CD4-positive, alpha-beta T cell (primary cell): ENCODE measurements around the gene ASIC3. TPM values are rescaled to one million over a fixed set of nuclear protein-coding genes. Genes with fewer than 3 reads are reported as not detected.

ENCODE experiments used
- ATAC-seq: fragments of 200-7000 bp; cut with Tn5 transposase; one replicate; pipeline ENCODE4 v1.10.0; 2022; ENCODE audit warnings: mild to moderate bottlenecking; ENCODE audit not compliant: poor library complexity
- CTCF ChIA-PET: fragments of 350-600 bp; sonication (Branson Sonifier 250); formaldehyde crosslinking; loops from one replicate; lab custom pipeline; 2021; ENCODE audit warnings: antibody characterized with exemption, inconsistent platforms; lab: Charles Lee
- POLR2A ChIA-PET: fragments of 350-600 bp; sonication (Branson Sonifier 250); formaldehyde crosslinking; loops from one replicate; lab custom pipeline; 2021; ENCODE audit warnings: antibody characterized with exemption, inconsistent platforms; lab: Charles Lee
- DNase-seq, 14 experiments: peaks; one replicate each; pipeline ENCODE4 v3.0.0-alpha.2; 2013 to 2020; ENCODE audit warnings: mixed read lengths in 2 of 14
- H3K27ac ChIP-seq, 2 donors: one replicate each; pipeline versions ENCODE4 v1.5.1 to v1.7.0; 2013; ENCODE audit warnings: low read length in 2 of 2, low read depth in 1 of 2, mild to moderate bottlenecking in 1 of 2
- H3K27me3 ChIP-seq, 2 experiments: 1 replicate in 1 of 2; 2 replicates in 1 of 2; pipeline versions ENCODE4 v1.6.1 to v1.7.0; 2013; ENCODE audit warnings: low read length in 2 of 2, control low read depth in 1 of 2, mild to moderate bottlenecking in 1 of 2, moderate library complexity in 1 of 2; ENCODE audit not compliant: insufficient read depth in 2 of 2, control insufficient read depth in 1 of 2
- H3K36me3 ChIP-seq: one replicate; pipeline ENCODE4 v1.6.1; 2013; ENCODE audit warnings: low read length, control low read depth; ENCODE audit not compliant: insufficient read depth
- H3K4me1 ChIP-seq: one replicate; pipeline ENCODE4 v1.6.1; 2013; ENCODE audit warnings: low read length, control low read depth; ENCODE audit not compliant: insufficient read depth
- H3K4me3 ChIP-seq: one replicate; pipeline ENCODE4 v1.5.1; 2013; ENCODE audit warnings: mild to moderate bottlenecking, low read length, moderate library complexity
- H3K9me3 ChIP-seq, 2 experiments: 1 replicate in 1 of 2; 2 replicates in 1 of 2; pipeline versions ENCODE4 v1.6.1 to v1.7.0; 2013; ENCODE audit warnings: low read length in 2 of 2, mild to moderate bottlenecking in 2 of 2, control low read depth in 1 of 2, moderate library complexity in 1 of 2; ENCODE audit not compliant: control insufficient read depth in 1 of 2, insufficient read depth in 1 of 2
- H3K27ac Mint-ChIP-seq: one replicate; pipeline ENCODE4 v1.8.0; 2020; ENCODE audit warnings: mixed read lengths
- H3K27me3 Mint-ChIP-seq: one replicate; pipeline ENCODE4 v1.8.0; 2021; ENCODE audit warnings: mixed read lengths
- H3K36me3 Mint-ChIP-seq: one replicate; pipeline ENCODE4 v1.8.0; 2021; ENCODE audit warnings: low read depth, mixed read lengths
- H3K4me1 Mint-ChIP-seq: one replicate; pipeline ENCODE4 v1.8.0; 2021; ENCODE audit warnings: low read depth, mixed read lengths
- H3K4me3 Mint-ChIP-seq: one replicate; pipeline ENCODE4 v1.8.0; 2020; ENCODE audit warnings: mild to moderate bottlenecking, mixed read lengths
- H3K9me3 Mint-ChIP-seq: one replicate; pipeline ENCODE4 v1.8.0; 2020; ENCODE audit warnings: mixed read lengths
- intact Hi-C, 2 experiments: fragments of 100-400 bp; cut with DNase I in 1 of 2; cut with micrococcal nuclease in 1 of 2; formaldehyde crosslinking; loops; one replicate each; pipeline versions ENCODE4 v1.15.1 to v1.9.0; 2023 to 2025; cut with DNase I, micrococcal nuclease
- total RNA-seq, 174 experiments: library from RNA in 2 of 174; stranded (reverse) in 2 of 174; gene quantifications; one replicate each; pipeline ENCODE4 v1.2.3 and lab custom pipeline; 2021 to 2026
- TF ChIP-seq, protein P1 (sequence below): fragments of 200-600 bp; IDR thresholded peaks from one replicate; pipeline ENCODE4 v1.8.0; 2022; ENCODE audit warnings: antibody characterized with exemption, mild to moderate bottlenecking

ASIC3 gene
- total RNA-seq, 2 experiments from 2014 or later: 13.8 to 15.2 TPM

DNA sequence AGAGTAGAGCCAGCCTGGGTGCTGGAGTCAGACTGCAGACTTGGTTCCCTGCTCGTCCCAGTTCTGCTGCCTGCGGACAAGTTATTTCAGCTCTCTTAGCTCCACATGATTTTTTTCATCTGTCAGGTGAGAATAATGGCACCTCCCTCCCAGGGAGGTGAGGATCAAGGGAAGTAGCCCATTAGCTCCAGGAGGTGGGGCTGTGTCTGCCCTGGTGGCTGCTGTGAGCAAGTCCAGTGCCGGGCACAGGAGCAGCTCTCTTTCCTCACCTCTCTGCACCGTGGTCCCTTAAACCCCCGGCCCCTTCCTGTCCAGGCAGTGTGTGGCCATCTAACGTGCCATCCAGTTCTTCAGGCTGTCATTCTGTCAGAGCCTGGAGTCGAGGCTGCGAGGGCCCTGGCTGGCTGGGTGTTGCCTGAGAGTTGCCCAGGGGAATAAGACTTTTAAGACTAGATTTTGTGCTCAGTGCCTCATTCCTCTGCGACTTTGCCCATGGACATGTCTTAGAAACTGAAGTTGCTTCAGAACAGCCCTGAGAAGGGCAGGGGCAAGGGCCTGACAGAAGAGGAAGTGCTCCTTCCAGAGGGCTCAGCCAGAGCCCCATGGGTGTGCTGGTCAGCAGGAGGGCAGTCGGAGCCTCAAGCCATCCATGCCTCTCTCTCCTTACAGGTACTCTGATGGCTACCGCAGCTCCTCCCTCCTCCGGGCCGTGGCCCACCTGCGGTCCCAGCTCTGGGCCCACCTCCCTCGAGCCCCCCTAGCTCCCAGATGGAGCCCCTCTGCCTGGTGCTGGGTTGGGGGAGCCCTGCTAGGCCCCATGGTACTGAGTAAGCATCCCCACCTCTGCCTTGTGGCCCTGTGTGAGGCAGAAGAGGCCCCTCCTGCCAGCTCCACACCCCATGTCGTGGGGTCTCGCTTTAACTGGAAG lies 15.1 kb upstream of the ASIC3 start:
- H3K4me1 Mint-ChIP-seq: peaks cover 22% of the 10 kb centered on the region
- peaks cover 13% of the 10 kb centered on the region for H3K4me1 ChIP-seq
- H3K36me3 Mint-ChIP-seq: peaks cover 49% of the 10 kb centered on the region
- CTCF ChIA-PET: no interaction called here
- no peak overlapping the region for H3K27ac ChIP-seq
- no peak for DNase-seq
- intact Hi-C loops: no loop called here
- POLR2A ChIA-PET: interaction anchor here (0.9 kb wide), 1 partner anchor 18 kb away, joined by 3 read pairs; no protein-coding TSS in a partner anchor
- no peak overlapping the region for H3K27ac Mint-ChIP-seq
- no peaks in the 10 kb centered on the region for H3K27me3 Mint-ChIP-seq
- no peak for ATAC-seq
- TF ChIP-seq, protein P1, sequence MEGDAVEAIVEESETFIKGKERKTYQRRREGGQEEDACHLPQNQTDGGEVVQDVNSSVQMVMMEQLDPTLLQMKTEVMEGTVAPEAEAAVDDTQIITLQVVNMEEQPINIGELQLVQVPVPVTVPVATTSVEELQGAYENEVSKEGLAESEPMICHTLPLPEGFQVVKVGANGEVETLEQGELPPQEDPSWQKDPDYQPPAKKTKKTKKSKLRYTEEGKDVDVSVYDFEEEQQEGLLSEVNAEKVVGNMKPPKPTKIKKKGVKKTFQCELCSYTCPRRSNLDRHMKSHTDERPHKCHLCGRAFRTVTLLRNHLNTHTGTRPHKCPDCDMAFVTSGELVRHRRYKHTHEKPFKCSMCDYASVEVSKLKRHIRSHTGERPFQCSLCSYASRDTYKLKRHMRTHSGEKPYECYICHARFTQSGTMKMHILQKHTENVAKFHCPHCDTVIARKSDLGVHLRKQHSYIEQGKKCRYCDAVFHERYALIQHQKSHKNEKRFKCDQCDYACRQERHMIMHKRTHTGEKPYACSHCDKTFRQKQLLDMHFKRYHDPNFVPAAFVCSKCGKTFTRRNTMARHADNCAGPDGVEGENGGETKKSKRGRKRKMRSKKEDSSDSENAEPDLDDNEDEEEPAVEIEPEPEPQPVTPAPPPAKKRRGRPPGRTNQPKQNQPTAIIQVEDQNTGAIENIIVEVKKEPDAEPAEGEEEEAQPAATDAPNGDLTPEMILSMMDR: no peak
- H3K4me3 Mint-ChIP-seq: no peak overlapping the region
- H3K27me3 ChIP-seq: no peaks in the 10 kb centered on the region
- no peaks in the 10 kb centered on the region for H3K9me3 Mint-ChIP-seq
- no peaks in the 10 kb centered on the region for H3K9me3 ChIP-seq
- peaks cover 52% of the 10 kb centered on the region for H3K36me3 ChIP-seq
- no peak overlapping the region for H3K4me3 ChIP-seq

DNA sequence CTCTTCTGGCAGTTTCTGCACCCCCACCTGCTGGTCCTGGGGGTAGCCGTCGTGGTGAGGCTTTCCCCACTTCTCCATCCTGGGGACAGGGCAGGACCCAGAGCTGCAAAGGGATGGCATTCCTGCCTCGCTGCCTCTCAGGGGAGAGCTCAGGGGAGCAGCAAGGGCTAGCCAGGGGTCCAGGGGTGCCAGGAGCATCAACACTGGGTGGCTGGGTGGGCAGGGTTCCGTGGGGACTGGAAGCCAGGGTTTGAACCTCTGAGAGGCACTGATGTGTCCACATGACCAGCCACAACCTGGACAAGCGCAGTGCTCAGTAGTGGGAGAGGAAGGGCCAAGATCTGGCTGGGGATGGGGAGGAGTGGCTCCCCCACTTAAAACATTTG lies 14.5 kb upstream of the ASIC3 start:
- no peak for ATAC-seq
- no peak overlapping the region for H3K27ac Mint-ChIP-seq
- ChIA-PET CTCF (no interaction called here), POLR2A (interaction anchor here (0.9 kb wide), 1 partner anchor 17 kb away, joined by 3 read pairs; no protein-coding TSS in a partner anchor)
- H3K4me1 ChIP-seq: peaks cover 10% of the 10 kb centered on the region
- H3K36me3 Mint-ChIP-seq: peaks cover 46% of the 10 kb centered on the region
- H3K9me3 Mint-ChIP-seq: no peaks in the 10 kb centered on the region
- H3K27ac ChIP-seq: no peak overlapping the region
- no peak overlapping the region for H3K4me3 Mint-ChIP-seq
- H3K4me3 ChIP-seq: no peak overlapping the region
- H3K36me3 ChIP-seq: peaks cover 52% of the 10 kb centered on the region
- no peaks in the 10 kb centered on the region for H3K27me3 ChIP-seq
- no peaks in the 10 kb centered on the region for H3K9me3 ChIP-seq
- TF ChIP-seq, protein P1: no peak
- H3K27me3 Mint-ChIP-seq: no peaks in the 10 kb centered on the region
- H3K4me1 Mint-ChIP-seq: peaks cover 15% of the 10 kb centered on the region
- no peak for DNase-seq
- intact Hi-C loops: no loop called here

- POLR2A ChIA-PET: no interaction called here
- ATAC-seq (no peak), DNase-seq (no peak)
- no peak overlapping the region for H3K4me3 Mint-ChIP-seq
- intact Hi-C loops: no loop called here
- no peaks in the 10 kb centered on the region for H3K9me3 ChIP-seq
- TF ChIP-seq, protein P1: no peak
- no peak overlapping the region for H3K4me3 ChIP-seq
- CTCF ChIA-PET: no interaction called here
- H3K4me1 ChIP-seq: peaks cover 7% of the 10 kb centered on the region
- peaks cover 10% of the 10 kb centered on the region for H3K4me1 Mint-ChIP-seq
- H3K36me3 ChIP-seq: peaks cover 52% of the 10 kb centered on the region
- no peaks in the 10 kb centered on the region for H3K27me3 ChIP-seq
- H3K27ac ChIP-seq: no peak overlapping the region
- no peak overlapping the region for H3K27ac Mint-ChIP-seq
- H3K9me3 Mint-ChIP-seq: no peaks in the 10 kb centered on the region
- H3K36me3 Mint-ChIP-seq: peaks cover 43% of the 10 kb centered on the region
- H3K27me3 Mint-ChIP-seq: no peaks in the 10 kb centered on the region
Observed at GRCh38 chr7:151034312-151035025, 13.9 kb upstream of the ASIC3 start.
